Panc1 (cell line): ENCODE results near the gene FSTL4. TPM values are rescaled to one million over a fixed set of nuclear protein-coding genes. Genes with fewer than 3 reads are reported as not detected.

Source experiments
- ATAC-seq: fragments of 200-7000 bp; cut with Tn5 transposase; 2 replicates; pipeline ENCODE4 v1.9.1; 2020; ENCODE audit warnings: mild to moderate bottlenecking, moderate library complexity
- BruUV-seq: library from RNA; stranded (reverse); fragments of 400-500 nt; replicated peaks from 2 replicates; lab custom pipeline; 2021; lab: Mats Ljungman, UMichigan
- CTCF ChIA-PET: fragments of 300-600 bp; sonication (Branson Sonifier 250); formaldehyde crosslinking; loops from one replicate; lab custom pipeline; 2022; ENCODE audit warnings: antibody characterized with exemption; lab: Charles Lee
- POLR2A ChIA-PET: fragments of 300-600 bp; sonication (Branson Sonifier 250); formaldehyde crosslinking; loops from one replicate; lab custom pipeline; 2022; ENCODE audit warnings: antibody characterized with exemption; lab: Charles Lee
- DNase-seq: peaks from one replicate; pipeline ENCODE4 v3.0.0-alpha.2; 2010; ENCODE audit warnings: low read depth, low spot score
- H3K27ac ChIP-seq: 2 replicates; pipeline ENCODE4 v1.5.1; 2011; ENCODE audit warnings: mild to moderate bottlenecking, low read length, inconsistent platforms
- H3K27me3 ChIP-seq: fragments of 200-500 bp; sonication (Bioruptor generic); 2 replicates; pipeline ENCODE4 v1.6.0; 2014; ENCODE audit warnings: low read length, inconsistent platforms; ENCODE audit not compliant: control insufficient read depth, insufficient read depth
- H3K36me3 ChIP-seq: fragments of 200-500 bp; sonication (Bioruptor generic); 2 replicates; pipeline ENCODE4 v1.5.1; 2014; ENCODE audit warnings: inconsistent platforms, mild to moderate bottlenecking, low read length, moderate library complexity; ENCODE audit not compliant: control insufficient read depth, insufficient read depth
- H3K4me1 ChIP-seq: 2 replicates; pipeline ENCODE4 v1.5.1; 2011; ENCODE audit warnings: inconsistent platforms, mild to moderate bottlenecking, low read length, moderate library complexity; ENCODE audit not compliant: control insufficient read depth, insufficient read depth
- H3K4me3 ChIP-seq, 2 experiments: 2 replicates each; pipeline ENCODE4 v1.5.1; 2011 to 2012; ENCODE audit warnings: low read depth in 2 of 2, low read length in 2 of 2, mild to moderate bottlenecking in 2 of 2, inconsistent platforms in 1 of 2, moderate library complexity in 1 of 2
- H3K9me3 ChIP-seq: fragments of 200-500 bp; sonication (Bioruptor generic); 2 replicates; pipeline ENCODE4 v1.5.1; 2014; ENCODE audit warnings: low read depth, mild to moderate bottlenecking, inconsistent platforms, low read length, moderate library complexity; ENCODE audit not compliant: control insufficient read depth, insufficient read depth
- CTCF ChIP-seq: fragments of 450-650 bp; IDR thresholded peaks from 2 replicates; pipeline ENCODE4 v1.5.1; 2017; ENCODE audit warnings: mild to moderate bottlenecking
- POLR2AphosphoS5 ChIP-seq: IDR thresholded peaks from 2 replicates; pipeline ENCODE4 v1.6.1; 2012; ENCODE audit warnings: mild to moderate bottlenecking, low read depth, low read length, moderate library complexity
- REST ChIP-seq, 2 experiments: IDR thresholded peaks; 2 replicates each; pipeline ENCODE4 v1.6.1; 2011 to 2012; ENCODE audit warnings: low read depth in 2 of 2, control low read depth in 1 of 2, low read length in 1 of 2, mild to moderate bottlenecking in 1 of 2, moderate library complexity in 1 of 2; ENCODE audit not compliant: insufficient read depth in 1 of 2
- SIN3A ChIP-seq: IDR thresholded peaks from 2 replicates; pipeline ENCODE4 v1.6.1; 2012; ENCODE audit warnings: low read depth, mild to moderate bottlenecking, low read length, moderate library complexity, borderline replicate concordance; ENCODE audit not compliant: insufficient read depth
- TCF7L2 ChIP-seq: IDR thresholded peaks from 2 replicates; pipeline ENCODE4 v1.6.1; 2011; ENCODE audit warnings: mild to moderate bottlenecking, low read depth, low read length, inconsistent platforms
- in situ Hi-C: cut with HindIII; loops from 2 replicates; pipeline ENCODE4 v1.10.0; 2016; ENCODE audit warnings: low sequenced_read_pairs, low pct_unique_long_range_greater_than_20kb
- intact Hi-C: fragments of 100-400 bp; cut with micrococcal nuclease; formaldehyde crosslinking; loops from one replicate; pipeline ENCODE4 v1.10.0; 2022; ENCODE audit not compliant: unreplicated experiment
- total RNA-seq: library from RNA; stranded (reverse); gene quantifications from one replicate; pipeline ENCODE4 v1.2.1, GENCODE V29; 2021; ENCODE audit not compliant: unreplicated experiment

Gene FSTL4
- total RNA-seq, 1 experiment from 2014 or later: 0.18 TPM

GRCh38 chr5:133344266-133344665 lies 268.1 kb downstream of the FSTL4 start:
- Histone ChIP-seq H3K9me3 (no peaks in the 10 kb centered on the region), H3K27me3 (peaks cover 16% of the 10 kb centered on the region), H3K27ac (no peak overlapping the region), H3K36me3 (no peaks in the 10 kb centered on the region), H3K4me3 (no peak overlapping the region), H3K4me1 (no peaks in the 10 kb centered on the region)
- in situ Hi-C loops: no loop called here
- ChIA-PET POLR2A (no interaction called here), CTCF (no interaction called here)
- intact Hi-C loops: no loop called here
- TF ChIP-seq TCF7L2: no peak
- TF ChIP-seq SIN3A: no peak
- no peak for TF ChIP-seq POLR2AphosphoS5
- TF ChIP-seq CTCF: no peak
- TF ChIP-seq REST (IDR thresholded peaks at IDR 0.05; ENCODE audit: insufficient read depth in 1 of 2, low read depth in 2 of 2, low read length in 1 of 2): no peak
- ATAC-seq (no peak), DNase-seq (no peak)
- no TSS peak for BruUV-seq

GRCh38 chr5:133343196-133343595 lies 269.1 kb downstream of the FSTL4 start:
- DNase-seq (no peak), ATAC-seq (no peak)
- no TSS peak for BruUV-seq
- ChIA-PET POLR2A (no interaction called here), CTCF (no interaction called here)
- in situ Hi-C loops: no loop called here
- Histone ChIP-seq H3K9me3 (no peaks in the 10 kb centered on the region), H3K27me3 (peaks cover 10% of the 10 kb centered on the region), H3K36me3 (no peaks in the 10 kb centered on the region), H3K4me1 (no peaks in the 10 kb centered on the region), H3K4me3 (no peak overlapping the region), H3K27ac (no peak overlapping the region)
- intact Hi-C loops: no loop called here
- TF ChIP-seq REST (IDR thresholded peaks at IDR 0.05; ENCODE audit: insufficient read depth in 1 of 2, low read depth in 2 of 2, low read length in 1 of 2): no peak
- no peak for TF ChIP-seq SIN3A
- no peak for TF ChIP-seq POLR2AphosphoS5
- TF ChIP-seq TCF7L2: no peak
- no peak for TF ChIP-seq CTCF
